Kasumi-1 (cell line): ENCODE data around the gene EEA1.

Experiments used
- DNase-seq, 2 experiments: peaks; one replicate each; lab custom pipeline; 2025; lab: John Stamatoyannopoulos, UW

EEA1 gene

DNA sequence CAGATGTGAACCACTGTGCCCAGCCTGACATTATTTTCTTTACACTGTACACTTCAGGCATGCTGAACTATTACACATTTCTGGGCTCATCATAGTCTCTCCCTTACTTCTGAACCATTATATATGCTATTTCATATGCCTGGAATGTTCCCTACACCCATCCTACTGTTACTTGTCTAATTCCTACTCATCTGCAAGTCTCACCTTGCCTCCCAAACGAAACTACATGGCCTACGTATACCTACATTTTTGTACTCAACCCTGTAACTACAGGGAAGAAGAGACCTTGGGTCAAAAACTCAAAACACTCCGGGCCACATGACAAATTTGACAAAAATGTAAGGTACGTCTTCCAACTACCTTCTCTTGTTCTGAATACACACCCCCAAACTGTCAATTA, 9.5 kb upstream of the EEA1 start:
- DNase-seq: no peak

DNA sequence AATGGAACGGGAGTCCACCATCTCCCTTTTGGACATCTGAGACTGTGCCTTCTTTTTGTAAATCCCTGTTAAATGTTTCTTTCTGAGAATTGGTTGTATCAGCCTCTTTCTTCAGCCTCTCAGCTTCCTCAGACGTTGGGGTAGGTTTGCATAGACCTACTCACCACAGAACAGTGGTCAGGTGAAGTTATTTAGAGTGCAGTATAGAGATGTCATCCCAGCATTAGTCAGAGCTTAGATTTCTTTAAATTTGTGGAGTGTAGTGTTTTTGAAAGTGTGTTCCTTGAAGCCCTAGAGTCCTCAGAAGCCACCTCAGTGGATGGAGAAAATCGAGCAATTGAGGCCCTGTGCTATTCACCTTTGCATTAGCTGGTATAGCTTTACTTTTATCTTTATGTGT, 8.9 kb upstream of the EEA1 start:
- DNase-seq: no peak

DNA sequence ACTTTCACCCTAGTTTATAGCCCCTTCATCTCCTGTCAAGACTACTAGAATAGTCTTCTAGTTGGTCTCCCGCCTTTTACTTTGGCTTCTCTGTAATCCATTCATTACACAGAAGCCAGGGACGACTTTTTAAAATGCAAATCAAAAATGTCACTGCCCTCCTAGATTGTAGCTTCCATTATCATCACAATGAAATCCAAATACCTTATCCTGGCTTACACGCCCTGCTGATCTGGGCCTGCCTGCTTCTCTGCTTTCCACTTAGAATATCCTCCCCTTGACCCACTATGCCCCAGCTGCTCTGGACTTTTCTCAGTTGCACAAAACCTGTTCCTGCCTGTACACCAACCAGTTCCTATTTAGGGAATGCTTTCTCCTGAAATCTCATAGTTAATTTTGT, 4.5 kb upstream of the EEA1 start:
- no peak for DNase-seq

DNA sequence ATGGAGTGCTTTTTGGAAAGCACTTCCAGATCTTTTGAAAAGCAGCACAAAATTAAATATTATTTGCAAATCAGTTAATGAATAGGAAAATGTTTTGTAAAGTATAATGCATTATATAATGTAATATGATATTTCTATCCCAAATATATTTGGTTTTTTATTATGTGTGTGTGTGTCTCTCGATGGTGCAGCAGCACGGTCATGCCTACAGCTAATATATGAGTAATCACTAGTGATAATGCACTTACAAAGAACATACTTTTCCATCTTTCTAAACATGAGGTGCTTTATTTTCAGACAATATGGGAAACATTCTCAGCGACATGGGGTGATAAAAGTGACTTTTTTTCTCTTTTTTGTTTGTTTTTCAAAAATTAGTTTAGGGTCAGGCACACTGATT, 1.3 kb upstream of the EEA1 start:
- DNase-seq: no peak

DNA sequence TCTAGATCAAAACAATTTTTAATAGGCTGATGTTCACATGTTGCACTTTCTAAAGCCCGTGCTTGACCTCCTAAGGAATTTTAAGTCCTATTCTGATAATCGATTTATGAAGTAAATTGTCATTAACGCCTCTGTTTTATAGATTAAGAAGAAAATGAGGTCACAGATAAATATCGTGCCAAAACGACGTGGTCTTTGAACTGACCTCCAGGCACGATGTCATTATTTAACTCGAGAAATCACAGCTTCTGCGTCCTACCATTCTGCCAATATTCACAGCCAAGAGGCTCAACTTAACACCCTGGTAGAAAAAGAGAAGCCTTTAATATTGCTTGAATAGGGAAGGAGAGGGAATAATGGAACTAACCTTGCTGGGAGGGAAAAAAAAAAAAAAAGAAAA, 888 bp upstream of the EEA1 start:
- no peak for DNase-seq

DNA sequence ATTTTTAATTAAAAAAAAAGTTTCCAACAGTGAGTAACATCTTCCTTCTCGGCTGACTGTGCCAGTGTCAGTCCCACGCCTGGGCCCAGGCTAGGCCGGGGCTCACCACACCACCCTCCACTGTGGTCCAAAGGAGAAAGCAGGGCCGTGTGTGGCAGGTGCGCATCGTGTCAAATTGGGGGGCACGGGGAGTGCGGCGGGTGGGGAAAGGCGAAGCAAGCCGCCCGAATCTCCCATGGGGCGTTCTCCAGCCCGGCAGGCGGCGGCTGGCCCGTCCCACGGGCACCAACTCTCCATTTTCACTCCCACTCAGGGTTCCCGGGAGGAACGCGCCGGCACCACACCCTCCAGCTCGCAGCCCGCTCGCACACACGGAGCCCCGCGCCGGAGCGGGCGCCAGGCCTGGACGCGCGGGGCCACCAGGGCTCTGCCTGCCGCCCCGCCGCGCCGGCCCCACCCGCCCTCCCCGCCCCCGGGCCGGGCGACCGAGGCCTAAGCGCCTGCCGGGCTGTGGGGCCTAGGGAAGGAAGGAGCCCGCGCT, 604 bp downstream of the EEA1 start:
- peak in 1 of 2 experiments; percentile 21 for DNase-seq

DNA sequence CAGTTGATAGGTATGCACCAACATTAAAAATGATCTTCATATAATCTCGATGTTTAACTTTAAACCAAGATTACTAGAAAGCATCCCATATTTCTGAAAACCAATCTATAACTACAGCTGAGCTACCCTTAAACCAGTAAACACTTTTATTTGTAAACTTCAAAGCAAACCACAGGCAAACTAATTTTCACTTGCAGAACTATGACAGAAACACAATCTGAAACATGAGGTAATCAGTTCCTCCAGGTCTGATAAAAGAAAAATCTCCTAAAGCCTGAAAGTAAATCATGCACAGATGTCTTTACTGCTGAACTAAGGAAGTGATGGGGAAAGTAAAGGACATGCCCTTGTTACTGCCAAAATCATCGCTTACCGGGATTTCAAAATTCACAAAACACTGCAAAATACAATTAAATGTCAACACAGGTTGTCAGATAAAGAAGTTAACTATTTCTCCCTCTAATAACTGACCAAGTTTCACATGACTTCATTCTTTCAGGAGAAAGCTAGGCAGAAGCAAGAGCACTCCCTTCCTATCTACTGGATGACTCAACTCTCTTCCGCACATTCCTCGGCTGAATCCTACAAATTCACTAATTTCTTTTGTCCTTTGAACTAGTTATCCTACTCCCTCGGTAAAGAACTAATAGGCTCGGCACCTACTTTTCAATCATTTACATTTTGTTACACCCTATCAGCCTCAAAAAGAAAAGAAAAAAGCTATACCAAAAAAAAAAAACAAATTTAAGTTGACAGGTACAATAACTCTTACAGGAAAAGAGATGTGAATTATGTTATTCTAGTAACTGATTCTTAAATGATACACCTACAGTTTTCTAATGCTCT, 1.4 kb downstream of the EEA1 start:
- peak; percentile 46 to 69 for DNase-seq

DNA sequence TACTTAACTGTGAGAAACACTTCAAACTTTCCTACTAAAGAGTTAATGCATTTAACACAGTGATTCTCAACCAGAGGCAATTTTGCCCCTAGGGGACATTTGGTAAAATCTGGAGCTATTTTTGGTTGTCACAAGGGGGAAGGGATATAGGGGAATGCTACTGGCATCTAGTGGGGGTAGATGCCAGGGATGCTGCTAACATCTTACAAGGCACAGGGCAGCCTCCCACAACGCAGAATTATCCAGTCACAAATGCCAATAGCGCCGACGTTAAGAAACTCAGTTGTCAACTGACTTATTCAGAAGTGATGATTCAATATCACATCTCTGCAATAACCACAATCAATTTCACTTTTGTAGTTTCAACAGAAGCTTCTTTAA, 2.0 kb downstream of the EEA1 start:
- DNase-seq: peak in 1 of 2 experiments; percentile 27

DNA sequence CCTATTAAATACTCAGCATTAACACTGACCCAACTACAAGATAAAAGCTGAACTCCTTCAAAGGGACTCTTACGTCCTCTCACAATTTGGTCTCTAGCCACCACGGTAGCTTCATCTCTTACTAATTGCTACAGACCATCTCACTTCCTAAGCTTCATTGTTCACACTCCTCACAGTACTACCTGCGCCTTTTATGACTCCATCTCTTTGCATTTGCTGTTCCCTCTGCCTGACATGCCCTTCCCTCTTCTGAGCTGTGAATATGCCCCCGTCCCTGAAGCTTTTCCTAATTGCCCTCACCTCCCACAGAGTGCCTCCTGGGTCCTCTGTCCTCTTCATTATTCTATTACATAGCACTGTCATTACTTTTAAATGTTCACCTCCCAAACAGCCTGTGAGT, 2.5 kb downstream of the EEA1 start:
- no peak for DNase-seq

DNA sequence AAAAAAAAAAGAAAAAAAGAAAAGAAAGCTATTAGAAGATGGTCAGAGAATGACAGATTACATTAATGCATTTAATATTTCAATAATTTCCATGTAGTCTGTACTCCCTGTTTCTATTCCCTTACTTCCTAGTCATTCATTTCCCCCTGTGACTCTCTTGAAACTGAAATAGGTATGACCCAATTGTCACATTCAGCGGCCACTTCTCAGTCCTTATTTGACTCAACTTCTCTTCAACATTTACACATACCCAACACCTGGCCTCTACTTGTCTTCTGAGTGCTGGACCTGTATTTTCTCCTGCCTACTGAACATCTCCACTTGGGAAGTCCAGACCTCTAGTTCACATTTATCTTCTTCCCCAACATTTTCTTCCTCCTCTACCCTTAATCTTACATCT, 7.2 kb downstream of the EEA1 start:
- DNase-seq: no peak

DNA sequence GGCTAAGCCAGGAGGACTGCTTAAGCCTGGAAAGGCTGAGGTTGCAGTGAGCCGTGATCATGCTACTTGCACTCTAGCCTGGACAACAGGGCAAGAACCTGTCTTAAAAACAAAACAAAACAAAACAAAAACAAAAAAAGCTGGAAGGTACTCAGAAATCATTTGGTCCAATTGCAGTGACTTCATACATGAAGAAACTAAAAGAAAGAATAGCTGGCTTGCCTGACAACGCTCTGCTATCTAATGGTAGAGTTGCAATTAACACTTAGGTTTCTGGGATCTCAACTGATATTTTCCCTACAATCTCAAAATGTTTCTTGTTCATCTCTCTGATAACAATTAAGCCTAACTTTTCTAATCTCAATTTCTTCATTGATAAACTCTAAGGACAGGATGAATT, 13.7 kb downstream of the EEA1 start:
- DNase-seq: no peak

DNA sequence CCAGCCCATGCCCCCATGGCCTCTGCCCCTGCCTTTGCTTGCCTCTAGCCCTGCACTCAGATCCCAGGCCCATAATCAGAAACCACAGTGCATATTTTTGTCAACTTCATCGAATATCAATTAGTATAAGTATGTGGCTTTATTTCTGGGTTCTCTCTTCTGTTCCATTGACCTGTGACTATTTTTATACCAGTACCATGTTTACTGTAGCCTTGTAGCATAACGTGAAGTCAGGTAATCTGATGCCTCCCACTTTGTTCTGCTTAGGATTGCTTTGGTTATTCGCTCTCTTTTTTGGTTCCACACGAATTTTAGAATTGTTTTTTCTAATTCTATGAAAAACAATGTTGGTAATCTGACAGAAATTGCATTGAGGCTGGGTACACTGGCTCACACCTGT, 14.9 kb downstream of the EEA1 start:
- DNase-seq: no peak

DNA sequence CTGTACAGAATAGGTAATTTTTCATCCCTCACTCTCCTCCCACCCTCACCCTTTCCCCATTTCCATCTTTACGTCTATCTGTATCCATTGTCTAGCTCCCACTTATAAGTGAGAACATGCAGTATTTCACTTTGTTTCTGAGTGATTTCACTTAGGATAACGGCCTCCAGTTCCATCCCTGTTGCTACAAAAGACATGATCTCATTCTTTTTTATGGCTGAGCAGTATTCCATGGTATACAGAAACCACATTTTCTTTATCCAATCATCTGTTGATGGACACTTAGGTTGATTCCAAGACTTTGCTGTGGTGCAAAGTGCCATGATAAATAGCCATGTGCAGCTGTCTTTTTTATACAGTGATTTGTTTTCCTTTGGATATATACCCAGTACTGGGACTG, 16.4 kb downstream of the EEA1 start:
- DNase-seq: no peak

DNA sequence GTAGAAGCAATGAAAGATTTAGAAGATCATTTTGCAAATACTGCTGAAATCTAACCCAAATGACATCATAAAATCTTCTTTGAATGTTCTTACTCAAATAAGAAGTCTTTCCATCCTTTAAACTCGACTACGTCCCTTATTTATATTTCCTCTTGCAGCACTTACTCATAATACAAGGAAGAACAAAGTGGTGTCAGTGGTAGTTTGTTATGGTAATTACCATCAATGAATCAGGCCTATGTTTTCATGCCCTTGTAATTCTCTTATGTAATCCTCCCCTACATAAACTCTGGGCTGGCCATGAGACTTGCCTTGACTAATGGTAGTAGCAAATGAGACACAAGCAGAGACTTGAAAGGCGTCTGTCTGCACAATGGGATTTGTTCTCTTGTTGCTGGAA, 17.0 kb downstream of the EEA1 start:
- DNase-seq: no peak

DNA sequence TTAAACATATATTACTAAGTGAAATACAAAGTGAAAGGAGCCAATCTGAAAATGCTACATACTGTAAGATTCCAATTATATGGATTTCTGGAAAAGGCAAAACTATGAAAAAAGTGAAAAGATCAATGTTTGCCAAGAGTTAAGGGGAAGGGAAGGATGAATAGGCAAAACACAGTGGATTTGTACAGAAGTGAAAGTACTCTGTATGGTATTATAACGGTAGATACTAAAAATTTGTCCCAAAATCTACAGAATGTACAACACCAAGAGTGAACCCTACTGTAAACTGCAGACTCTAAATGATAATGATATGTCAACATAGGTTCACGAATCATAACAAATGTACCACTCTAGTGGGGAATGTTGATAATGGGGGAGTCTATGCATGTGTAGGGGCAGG, 17.8 kb downstream of the EEA1 start:
- DNase-seq: no peak

DNA sequence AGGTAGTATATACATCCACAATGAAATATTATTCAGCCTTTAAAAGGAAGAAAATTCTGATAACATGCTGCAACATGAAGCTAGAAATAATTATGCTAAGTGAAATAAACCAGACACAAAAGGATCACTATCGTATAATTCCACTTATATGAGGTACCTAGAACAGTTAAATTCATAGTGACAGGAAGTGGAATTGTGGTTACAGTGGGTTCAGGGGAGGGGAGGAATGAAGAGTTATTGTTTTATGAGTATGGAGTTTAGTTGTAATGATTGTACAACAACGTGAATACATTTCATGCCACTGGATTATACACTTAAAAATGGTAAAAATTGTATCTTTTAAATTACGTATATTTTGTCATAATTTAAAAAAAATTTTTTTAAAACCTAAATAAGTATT, 21.0 kb downstream of the EEA1 start:
- no peak for DNase-seq

DNA sequence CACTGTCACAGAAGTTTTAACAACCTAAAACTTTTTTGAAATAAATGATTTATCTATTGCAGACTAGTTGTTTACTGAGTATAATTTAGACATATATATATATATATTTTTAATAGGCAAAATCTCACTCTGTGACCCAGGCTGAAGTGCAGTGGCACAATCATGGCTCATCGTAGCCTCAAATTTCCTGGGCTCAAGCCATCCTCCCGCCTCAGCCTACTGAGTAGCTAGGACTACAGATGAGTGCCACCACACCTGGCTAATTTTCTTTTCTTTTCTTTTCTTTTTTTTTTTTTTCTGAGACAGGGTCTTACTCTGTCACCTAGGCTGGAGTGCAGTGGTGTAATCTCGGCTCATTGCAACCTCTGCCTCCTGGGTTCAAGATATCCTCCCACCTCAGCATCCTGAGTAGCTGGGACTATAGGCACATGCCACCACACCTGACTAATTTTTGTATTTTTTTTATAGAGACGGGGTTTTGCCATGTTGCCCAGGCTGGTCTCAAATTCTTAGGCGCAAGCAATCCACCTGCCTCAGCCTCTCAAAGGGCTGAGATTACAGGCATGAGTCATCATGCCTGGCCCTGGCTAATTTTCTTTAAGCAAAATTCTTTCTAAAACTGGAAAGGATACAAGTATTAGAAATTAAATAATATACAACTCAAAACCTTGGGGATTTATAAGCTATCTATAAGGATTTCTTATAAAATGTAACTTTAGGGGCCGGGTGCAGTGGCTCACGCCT, 23.1 kb downstream of the EEA1 start:
- no peak for DNase-seq

DNA sequence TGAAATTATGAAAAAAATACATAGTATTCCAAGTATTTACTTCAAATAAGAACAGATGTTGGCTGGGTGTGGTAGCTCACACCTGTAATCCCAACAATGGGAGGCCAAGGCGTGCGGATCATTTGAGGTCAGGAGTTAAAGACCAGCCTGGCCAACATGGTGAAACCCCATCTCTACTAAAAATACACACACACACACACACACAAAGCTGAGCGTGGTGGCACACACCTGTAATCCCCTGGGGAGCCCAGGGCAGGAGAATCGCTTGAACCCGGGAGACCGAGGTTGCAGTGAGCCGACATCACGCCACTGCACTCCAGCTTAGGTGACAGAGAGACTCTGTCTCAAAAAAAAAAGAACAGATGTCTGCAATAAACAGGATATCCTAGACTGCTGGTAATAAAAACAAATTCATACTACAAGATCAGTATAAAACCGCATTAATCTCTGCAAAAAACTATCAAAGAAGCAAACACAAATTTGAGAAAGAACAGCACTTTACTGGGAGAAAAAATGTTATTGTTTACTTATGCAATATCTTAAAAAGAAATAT, 23.8 kb downstream of the EEA1 start:
- DNase-seq: no peak

DNA sequence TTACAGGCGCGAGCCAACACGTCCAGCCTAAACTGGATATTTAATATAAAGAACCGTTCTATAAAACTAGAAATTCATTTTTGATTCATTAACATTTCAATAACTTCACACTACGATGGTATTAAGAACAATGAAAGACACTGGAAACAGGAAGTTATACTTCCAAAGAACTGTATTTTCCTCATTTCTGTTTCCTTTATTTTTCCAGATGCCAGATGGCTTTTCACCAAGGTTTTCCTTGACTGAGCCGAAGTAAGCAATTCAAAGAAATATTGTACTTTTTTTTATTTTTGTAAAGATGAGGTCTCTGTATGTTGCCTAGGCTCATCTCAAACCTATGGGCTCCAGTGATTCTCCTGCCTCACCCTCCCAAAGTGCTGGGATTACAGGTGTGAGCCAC, 28.2 kb downstream of the EEA1 start:
- no peak for DNase-seq

DNA sequence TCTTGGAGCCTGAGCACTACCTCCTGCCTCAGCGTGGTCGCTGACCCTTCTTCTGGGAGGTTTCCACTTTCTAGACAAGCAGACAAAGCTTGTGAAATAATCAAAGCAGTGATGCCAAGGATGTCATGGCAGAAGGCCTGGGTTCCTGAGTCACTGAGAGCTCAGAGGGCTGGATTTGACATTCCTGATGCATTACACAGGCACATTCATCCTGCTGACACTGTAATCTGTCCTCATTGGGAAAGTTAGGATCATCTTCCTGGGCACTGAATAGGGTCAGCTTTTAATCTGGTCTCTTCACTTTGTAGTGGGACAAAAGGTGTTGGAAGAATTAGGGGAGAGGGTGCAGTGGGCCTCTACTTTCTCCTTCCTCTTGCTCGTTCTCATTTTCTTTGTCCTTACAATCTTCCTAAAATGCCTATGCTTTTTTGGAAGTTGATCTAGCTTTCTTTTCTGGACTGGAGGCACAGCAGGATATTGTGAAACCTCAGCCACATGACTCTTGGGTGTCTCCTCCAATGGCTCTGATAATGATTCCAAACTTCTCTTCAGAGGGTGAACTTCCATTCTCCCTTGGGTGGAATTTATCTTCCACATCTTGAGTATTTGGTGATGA, 29.6 kb downstream of the EEA1 start:
- DNase-seq: no peak

DNA sequence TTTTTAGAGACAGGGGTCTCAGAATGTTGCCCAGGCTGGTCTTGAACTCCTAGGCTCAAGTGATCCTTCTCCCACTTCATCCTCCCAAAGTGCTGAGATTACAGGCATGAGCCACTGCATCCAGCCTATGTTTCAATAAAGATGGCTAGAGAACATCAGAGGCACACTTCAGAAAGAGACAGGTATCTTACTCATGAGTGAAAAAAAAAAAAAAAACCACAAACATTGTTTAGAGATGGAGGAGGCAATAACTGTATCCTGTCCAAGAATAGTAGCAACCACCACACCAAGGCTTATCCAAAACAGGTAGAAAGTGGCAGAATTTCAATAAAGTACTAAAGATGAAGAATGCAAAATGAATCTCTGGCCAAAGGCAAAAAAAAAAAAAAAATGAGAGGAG, 30.3 kb downstream of the EEA1 start:
- DNase-seq: no peak

DNA sequence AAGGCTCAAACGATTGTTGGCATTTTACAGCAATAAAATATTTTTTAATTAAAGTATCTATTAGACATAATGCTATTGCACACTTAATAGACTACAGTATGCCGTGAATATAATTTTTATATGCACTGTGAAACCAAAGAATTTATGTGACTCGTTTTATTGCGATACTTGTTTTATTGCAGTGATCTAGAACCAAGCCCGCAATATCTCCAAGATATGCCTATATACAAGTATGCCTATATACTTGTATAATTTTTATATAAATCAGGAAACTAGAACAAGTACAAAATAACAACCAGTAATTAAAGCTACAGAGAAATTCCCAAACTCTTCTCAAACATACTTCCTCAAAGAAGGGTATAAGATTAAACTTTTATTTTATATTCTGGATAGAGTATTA, 31.3 kb downstream of the EEA1 start:
- DNase-seq: no peak
